ENCODE results near the gene THRB.

Gene THRB

GRCh38 chr3:24192469-24193056 lies 302.1 kb downstream of the THRB start:
- H3K4me3 ChIP-seq (replicated peaks; ENCODE audit: low read depth, low read length): no peak overlapping the region
- no peak for TF ChIP-seq CTCF (IDR thresholded peaks at IDR 0.05; ENCODE audit: low read depth, low read length, missing control alignments)
- no peak for DNase-seq (ENCODE audit: extremely low read depth, low read depth)

- no peak for TF ChIP-seq CTCF (IDR thresholded peaks at IDR 0.05; ENCODE audit: low read depth, low read length, missing control alignments)
- H3K4me3 ChIP-seq (replicated peaks; ENCODE audit: low read depth, low read length): no peak overlapping the region
- DNase-seq (ENCODE audit: extremely low read depth, low read depth): no peak
Measured at GRCh38 chr3:24191801-24192403, 302.7 kb downstream of the THRB start.

- TF ChIP-seq CTCF (IDR thresholded peaks at IDR 0.05; ENCODE audit: low read depth, low read length, missing control alignments): no peak
- no peak for DNase-seq (ENCODE audit: extremely low read depth, low read depth)
- H3K4me3 ChIP-seq (replicated peaks; ENCODE audit: low read depth, low read length): no peak overlapping the region
Measured at GRCh38 chr3:24190256-24190655, 304.4 kb downstream of the THRB start.

GRCh38 chr3:24185738-24186384 lies 308.8 kb downstream of the THRB start:
- H3K4me3 ChIP-seq (replicated peaks; ENCODE audit: low read depth, low read length): no peak overlapping the region
- peak; percentile 68 for TF ChIP-seq CTCF (IDR thresholded peaks at IDR 0.05; ENCODE audit: low read depth, low read length, missing control alignments)
- DNase-seq (ENCODE audit: extremely low read depth, low read depth): peak; percentile 61

- H3K4me3 ChIP-seq (replicated peaks; ENCODE audit: low read depth, low read length): no peak overlapping the region
- no peak for TF ChIP-seq CTCF (IDR thresholded peaks at IDR 0.05; ENCODE audit: low read depth, low read length, missing control alignments)
- DNase-seq (ENCODE audit: extremely low read depth, low read depth): no peak
Measured at GRCh38 chr3:24184528-24185176, 310.0 kb downstream of the THRB start.

GRCh38 chr3:24182756-24183155 lies 311.9 kb downstream of the THRB start:
- H3K4me3 ChIP-seq (replicated peaks; ENCODE audit: low read depth, low read length): no peak overlapping the region
- no peak for TF ChIP-seq CTCF (IDR thresholded peaks at IDR 0.05; ENCODE audit: low read depth, low read length, missing control alignments)

More at GRCh38 chr3:24182756-24183155, 311.9 kb downstream of the THRB start:
- no peak for DNase-seq (ENCODE audit: extremely low read depth, low read depth)
